CD14-positive monocyte (primary cell): ENCODE data around the gene RALGAPA1. TPM values are rescaled to one million over a fixed set of nuclear protein-coding genes. Genes with fewer than 3 reads are reported as not detected.

Experiments
- DNase-seq, 3 donors: peaks; one replicate each; pipeline ENCODE4 v3.0.0-alpha.2; 2011 to 2022
- H2AFZ ChIP-seq: 2 replicates; pipeline ENCODE4 v1.6.0; 2012; ENCODE audit warnings: mild to moderate bottlenecking, low read depth, low read length, inconsistent platforms; ENCODE audit not compliant: insufficient read depth, poor library complexity, severe bottlenecking
- H3K27ac ChIP-seq, 2 donors: 1 replicate in 1 of 2; 2 replicates in 1 of 2; pipeline ENCODE4 v1.5.1; 2012 to 2013; ENCODE audit warnings: low read length in 2 of 2, control low read depth in 1 of 2, inconsistent platforms in 1 of 2, low read depth in 1 of 2, mild to moderate bottlenecking in 1 of 2
- H3K27me3 ChIP-seq, 2 donors: one replicate each; pipeline versions ENCODE4 v1.6.0 to v1.6.1; 2011 to 2013; ENCODE audit warnings: low read length in 2 of 2; ENCODE audit not compliant: control insufficient read depth in 2 of 2, insufficient read depth in 2 of 2
- H3K36me3 ChIP-seq, 2 donors: replicated peaks in 1 of 2; 1 replicate in 1 of 2; 2 replicates in 1 of 2; pipeline versions ENCODE4 v1.5.1 to v1.6.1; 2012 to 2013; ENCODE audit warnings: low read length in 2 of 2, control low read depth in 1 of 2, inconsistent platforms in 1 of 2, mild to moderate bottlenecking in 1 of 2; ENCODE audit not compliant: insufficient read depth in 2 of 2, control insufficient read depth in 1 of 2
- H3K4me1 ChIP-seq, 2 donors: 1 replicate in 1 of 2; 2 replicates in 1 of 2; pipeline versions ENCODE4 v1.5.1 to v1.6.1; 2012 to 2013; ENCODE audit warnings: low read length in 2 of 2, control low read depth in 1 of 2, inconsistent platforms in 1 of 2, mild to moderate bottlenecking in 1 of 2, moderate library complexity in 1 of 2; ENCODE audit not compliant: insufficient read depth in 2 of 2, control insufficient read depth in 1 of 2
- H3K4me2 ChIP-seq: replicated peaks from 2 replicates; pipeline ENCODE3; 2012; ENCODE audit warnings: low read length, moderate library complexity, mild to moderate bottlenecking; ENCODE audit not compliant: poor library complexity, severe bottlenecking; ENCODE audit errors: extremely low read depth
- H3K4me3 ChIP-seq, 3 experiments: fragments of 200-600 bp in 1 of 3; sonication (generic) in 1 of 3; replicated peaks in 1 of 3; 1 replicate in 2 of 3; 2 replicates in 1 of 3; pipeline ENCODE4 v1.5.1; 2011 to 2013; ENCODE audit warnings: low read length in 3 of 3, mild to moderate bottlenecking in 3 of 3, control low read depth in 2 of 3, low read depth in 2 of 3, inconsistent platforms in 1 of 3, moderate library complexity in 1 of 3
- H3K79me2 ChIP-seq: 2 replicates; pipeline ENCODE4 v1.6.0; 2012; ENCODE audit warnings: mild to moderate bottlenecking, control low read depth, inconsistent platforms, low read length, moderate library complexity; ENCODE audit not compliant: insufficient read depth
- H3K9ac ChIP-seq: 2 replicates; pipeline ENCODE4 v1.6.0; 2017; ENCODE audit warnings: low read length, mild to moderate bottlenecking; ENCODE audit not compliant: insufficient read depth, poor library complexity, severe bottlenecking
- H3K9me3 ChIP-seq, 2 donors: replicated peaks in 1 of 2; 1 replicate in 1 of 2; 2 replicates in 1 of 2; pipeline versions ENCODE4 v1.5.1 to v1.6.1; 2012 to 2013; ENCODE audit warnings: low read length in 2 of 2, control low read depth in 1 of 2; ENCODE audit not compliant: control insufficient read depth in 1 of 2, insufficient read depth in 1 of 2
- H4K20me1 ChIP-seq: 2 replicates; pipeline ENCODE4 v1.6.0; 2012; ENCODE audit warnings: mild to moderate bottlenecking, low read length, control low read depth, moderate library complexity; ENCODE audit not compliant: insufficient read depth
- H3K27ac Mint-ChIP-seq, 7 donors: one replicate each; pipeline ENCODE4 v1.8.0; 2020; ENCODE audit warnings: mild to moderate bottlenecking in 7 of 7, mixed read lengths in 7 of 7, moderate library complexity in 6 of 7, inconsistent platforms in 2 of 7
- H3K27me3 Mint-ChIP-seq, 3 donors: one replicate each; pipeline ENCODE4 v1.8.0; 2021 to 2022; ENCODE audit warnings: low read depth in 3 of 3, mild to moderate bottlenecking in 3 of 3, mixed read lengths in 3 of 3, moderate library complexity in 3 of 3, inconsistent platforms in 1 of 3
- H3K36me3 Mint-ChIP-seq, 2 donors: one replicate each; pipeline ENCODE4 v1.8.0; 2020; ENCODE audit warnings: mixed read lengths in 2 of 2, inconsistent platforms in 1 of 2, mild to moderate bottlenecking in 1 of 2
- H3K4me1 Mint-ChIP-seq: one replicate; pipeline ENCODE4 v1.8.0; 2020; ENCODE audit warnings: mild to moderate bottlenecking, mixed read lengths
- H3K4me3 Mint-ChIP-seq, 2 donors: one replicate each; pipeline ENCODE4 v1.8.0; 2020; ENCODE audit warnings: mild to moderate bottlenecking in 2 of 2, mixed read lengths in 2 of 2, moderate library complexity in 1 of 2
- H3K9me3 Mint-ChIP-seq, 7 donors: one replicate each; pipeline ENCODE4 v1.8.0; 2020 to 2022; ENCODE audit warnings: mixed read lengths in 7 of 7, mild to moderate bottlenecking in 6 of 7, moderate library complexity in 6 of 7, inconsistent platforms in 2 of 7
- WGBS: methylation state at CpG from one replicate; pipeline ENCODE4 v1.1.5; 2013; ENCODE audit warnings: missing lambda C conversion rate; ENCODE audit not compliant: insufficient coverage; 5-methylcytosine and 5-hydroxymethylcytosine counted together
- intact Hi-C, 2 donors: fragments of 100-400 bp; cut with micrococcal nuclease; formaldehyde crosslinking; loops; one replicate each; pipeline versions ENCODE4 v1.15.0 to v1.15.1; 2023
- polyA plus RNA-seq, 3 donors: library from polyadenylated mRNA; depleted of rRNA in 1 of 3; unstranded in 2 of 3; stranded (reverse) in 1 of 3; fragments of 300-500 nt in 2 of 3; fragments of >200 nt in 1 of 3; fragmentation: Illumina TruSeq in 2 of 3; gene quantifications; 1 replicate in 2 of 3; 2 replicates in 1 of 3; pipeline ENCODE4 v1.2.3, GENCODE V29; 2012 to 2021
- TF ChIP-seq, protein P1 (sequence below): fragments of 200-600 bp; IDR thresholded peaks from one replicate; pipeline ENCODE4 v1.8.0; 2022; ENCODE audit warnings: antibody characterized with exemption, mild to moderate bottlenecking

The RALGAPA1 gene
- polyA plus RNA-seq, 3 donors = 3.2 to 7.4 (median 4.1) TPM

DNA sequence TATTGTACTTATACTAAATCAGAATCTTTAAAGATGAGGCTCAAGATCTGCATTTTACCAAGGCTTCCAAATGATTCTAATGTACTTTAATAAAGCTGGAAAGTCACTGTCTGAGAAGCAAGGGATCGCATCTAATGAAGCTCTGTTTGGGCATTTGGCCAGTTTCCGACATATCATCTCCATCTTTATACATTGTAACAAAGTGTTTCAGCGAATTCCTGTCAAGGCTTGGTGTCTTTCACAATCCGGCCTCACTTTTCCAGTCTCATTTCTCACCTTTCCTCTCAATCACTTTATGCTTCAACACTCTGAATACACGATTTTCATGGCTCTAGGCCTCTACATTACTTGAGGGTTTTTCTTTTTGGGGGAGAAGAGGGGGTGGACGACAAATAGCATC, 302.6 kb downstream of the RALGAPA1 start:
- intact Hi-C loops = no loop called here
- no peak overlapping the region for H2AFZ ChIP-seq
- no peaks in the 10 kb centered on the region for H3K79me2 ChIP-seq
- Mint-ChIP-seq H3K4me1 (no peaks in the 10 kb centered on the region), H3K9me3 (peaks cover 0 to 3% (median 0%) of the 10 kb centered on the region in 7 donors), H3K36me3 (no peaks in the 10 kb centered on the region), H3K27me3 (peaks cover 3 to 5% (median 4%) of the 10 kb centered on the region in 3 donors), H3K4me3 (no peak overlapping the region), H3K27ac (no peak overlapping the region)
- H3K4me1 ChIP-seq = no peaks in the 10 kb centered on the region
- H3K9ac ChIP-seq = no peak overlapping the region
- no peaks in the 10 kb centered on the region for H3K9me3 ChIP-seq
- H3K4me2 ChIP-seq = no peak overlapping the region
- no peak overlapping the region for H3K4me3 ChIP-seq
- H4K20me1 ChIP-seq = no peaks in the 10 kb centered on the region
- DNase-seq = no peak
- no peak overlapping the region for H3K27ac ChIP-seq
- no peaks in the 10 kb centered on the region for H3K36me3 ChIP-seq
- WGBS = 100% methylated on average over 3 of the region's 6 CpGs
- no peaks in the 10 kb centered on the region for H3K27me3 ChIP-seq
- TF ChIP-seq, protein P1, sequence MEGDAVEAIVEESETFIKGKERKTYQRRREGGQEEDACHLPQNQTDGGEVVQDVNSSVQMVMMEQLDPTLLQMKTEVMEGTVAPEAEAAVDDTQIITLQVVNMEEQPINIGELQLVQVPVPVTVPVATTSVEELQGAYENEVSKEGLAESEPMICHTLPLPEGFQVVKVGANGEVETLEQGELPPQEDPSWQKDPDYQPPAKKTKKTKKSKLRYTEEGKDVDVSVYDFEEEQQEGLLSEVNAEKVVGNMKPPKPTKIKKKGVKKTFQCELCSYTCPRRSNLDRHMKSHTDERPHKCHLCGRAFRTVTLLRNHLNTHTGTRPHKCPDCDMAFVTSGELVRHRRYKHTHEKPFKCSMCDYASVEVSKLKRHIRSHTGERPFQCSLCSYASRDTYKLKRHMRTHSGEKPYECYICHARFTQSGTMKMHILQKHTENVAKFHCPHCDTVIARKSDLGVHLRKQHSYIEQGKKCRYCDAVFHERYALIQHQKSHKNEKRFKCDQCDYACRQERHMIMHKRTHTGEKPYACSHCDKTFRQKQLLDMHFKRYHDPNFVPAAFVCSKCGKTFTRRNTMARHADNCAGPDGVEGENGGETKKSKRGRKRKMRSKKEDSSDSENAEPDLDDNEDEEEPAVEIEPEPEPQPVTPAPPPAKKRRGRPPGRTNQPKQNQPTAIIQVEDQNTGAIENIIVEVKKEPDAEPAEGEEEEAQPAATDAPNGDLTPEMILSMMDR = no peak

DNA sequence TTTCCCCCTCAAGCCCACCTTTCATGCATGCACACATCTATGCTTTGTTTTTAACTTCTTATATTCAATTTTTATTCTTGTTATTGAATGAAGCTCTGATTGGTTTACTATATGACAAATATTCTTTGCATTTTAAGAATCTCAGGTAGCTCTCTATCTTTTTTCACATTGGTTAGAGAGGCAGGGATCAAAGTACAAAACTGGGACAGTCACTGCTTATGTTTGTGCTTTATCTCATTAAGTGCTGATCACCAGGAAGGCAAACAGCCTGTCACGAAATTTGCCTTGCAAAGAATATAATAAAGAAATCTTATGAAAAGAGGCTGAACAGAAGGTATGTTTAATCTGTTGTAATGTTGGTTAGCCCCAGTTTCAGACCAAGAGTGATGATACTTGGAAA, 304.8 kb downstream of the RALGAPA1 start:
- H4K20me1 ChIP-seq = no peaks in the 10 kb centered on the region
- Mint-ChIP-seq H3K4me1 (no peaks in the 10 kb centered on the region), H3K27ac (no peak overlapping the region), H3K4me3 (no peak overlapping the region), H3K27me3 (peaks cover 3 to 4% (median 4%) of the 10 kb centered on the region in 3 donors), H3K9me3 (peaks cover 0 to 7% (median 0%) of the 10 kb centered on the region in 7 donors), H3K36me3 (no peaks in the 10 kb centered on the region)
- no peak overlapping the region for H2AFZ ChIP-seq
- intact Hi-C loops = no loop called here
- no peaks in the 10 kb centered on the region for H3K4me1 ChIP-seq
- no peak overlapping the region for H3K9ac ChIP-seq
- H3K9me3 ChIP-seq = no peaks in the 10 kb centered on the region
- no peak overlapping the region for H3K4me2 ChIP-seq
- no peaks in the 10 kb centered on the region for H3K36me3 ChIP-seq
- H3K27me3 ChIP-seq = no peaks in the 10 kb centered on the region
- no peaks in the 10 kb centered on the region for H3K79me2 ChIP-seq
- no CpG with 5 or more reads among the region's 1 CpG for WGBS
- no peak overlapping the region for H3K4me3 ChIP-seq
- TF ChIP-seq, protein P1 = no peak
- no peak for DNase-seq
- H3K27ac ChIP-seq = no peak overlapping the region
